Upper lobe of right lung (tissue), 1 donor: ENCODE measurements around the gene HHATL. TPM values are rescaled to one million over a fixed set of nuclear protein-coding genes. Genes with fewer than 3 reads are reported as not detected.

Experiments
- ATAC-seq: fragments of 200-7000 bp; cut with Tn5 transposase; one replicate; pipeline ENCODE4 v1.9.1; 2020; ENCODE audit warnings: mild to moderate bottlenecking, moderate library complexity
- DNase-seq: peaks from one replicate; pipeline ENCODE4 v3.0.0-alpha.2; 2020
- H3K27ac ChIP-seq: fragments of 200-600 bp; one replicate; pipeline ENCODE4 v1.8.0; 2022
- H3K27me3 ChIP-seq: fragments of 200-600 bp; one replicate; pipeline ENCODE4 v1.8.0; 2022; ENCODE audit warnings: mild to moderate bottlenecking
- H3K36me3 ChIP-seq: fragments of 200-600 bp; one replicate; pipeline ENCODE4 v1.8.0; 2022
- H3K4me1 ChIP-seq: fragments of 200-600 bp; one replicate; pipeline ENCODE4 v1.8.0; 2022
- H3K4me3 ChIP-seq: fragments of 200-600 bp; one replicate; pipeline ENCODE4 v1.8.0; 2022; ENCODE audit warnings: mild to moderate bottlenecking
- H3K9me3 ChIP-seq: fragments of 200-600 bp; one replicate; pipeline ENCODE4 v1.8.0; 2022
- CTCF ChIP-seq: fragments of 200-600 bp; IDR thresholded peaks from one replicate; pipeline ENCODE4 v1.8.0; 2022; ENCODE audit warnings: antibody characterized with exemption
- intact Hi-C: fragments of 100-400 bp; cut with DNase I; formaldehyde crosslinking; loops from one replicate; pipeline ENCODE4 v1.11.0; 2022
- total RNA-seq: library from RNA; stranded (reverse); fragmentation: NEBNext Ultra II Directional; extraction: Animal tissue kit (Norgen Biotek cat#: 25700); gene quantifications from one replicate; pipeline ENCODE4 v1.2.1, GENCODE V29; 2021
- donor health status: DM: no; HTN: yes; CAD: no; lungs with severe emphysema.

The HHATL gene
- total RNA-seq, 1 donor from 2014 or later: not detected

GRCh38 chr3:42690766-42691680 is 11.6 kb downstream of the HHATL start:
- no peak for TF ChIP-seq CTCF
- Histone ChIP-seq H3K4me3 (no peak overlapping the region), H3K4me1 (no peaks in the 10 kb centered on the region), H3K36me3 (no peaks in the 10 kb centered on the region), H3K27me3 (no peaks in the 10 kb centered on the region), H3K9me3 (no peaks in the 10 kb centered on the region), H3K27ac (no peak overlapping the region)
- intact Hi-C loops: no loop called here
- no peak for ATAC-seq
- peak; percentile 34 for DNase-seq

- no peaks in the 10 kb centered on the region for H3K36me3 ChIP-seq
- intact Hi-C loops: no loop called here
- no peak overlapping the region for H3K27ac ChIP-seq
- peaks cover 6% of the 10 kb centered on the region for H3K27me3 ChIP-seq
- no peak overlapping the region for H3K4me3 ChIP-seq
- TF ChIP-seq CTCF: no peak
- no peak for ATAC-seq
- H3K9me3 ChIP-seq: no peaks in the 10 kb centered on the region
- DNase-seq: peak; percentile 45
- H3K4me1 ChIP-seq: no peaks in the 10 kb centered on the region
Measured at GRCh38 chr3:42690191-42690590, 12.4 kb downstream of the HHATL start.

- intact Hi-C loops: no loop called here
- H3K4me3 ChIP-seq: no peak overlapping the region
- no peak overlapping the region for H3K27ac ChIP-seq
- ATAC-seq: no peak
- peak; percentile 34 for DNase-seq
- H3K9me3 ChIP-seq: no peaks in the 10 kb centered on the region
- H3K4me1 ChIP-seq: no peaks in the 10 kb centered on the region
- no peaks in the 10 kb centered on the region for H3K36me3 ChIP-seq
- no peak for TF ChIP-seq CTCF
- peaks cover 8% of the 10 kb centered on the region for H3K27me3 ChIP-seq
Measured at GRCh38 chr3:42689421-42690014, 13.1 kb downstream of the HHATL start.

GRCh38 chr3:42688487-42689420 is 13.8 kb downstream of the HHATL start:
- Histone ChIP-seq H3K27me3 (peaks cover 8% of the 10 kb centered on the region), H3K4me1 (no peaks in the 10 kb centered on the region), H3K36me3 (no peaks in the 10 kb centered on the region), H3K4me3 (no peak overlapping the region), H3K9me3 (no peaks in the 10 kb centered on the region), H3K27ac (no peak overlapping the region)
- TF ChIP-seq CTCF: no peak
- ATAC-seq: no peak
- peak; percentile 35 for DNase-seq
- intact Hi-C loops: no loop called here

- no peaks in the 10 kb centered on the region for H3K4me1 ChIP-seq
- no peaks in the 10 kb centered on the region for H3K36me3 ChIP-seq
- ATAC-seq: no peak
- no peaks in the 10 kb centered on the region for H3K9me3 ChIP-seq
- no peak overlapping the region for H3K4me3 ChIP-seq
- intact Hi-C loops: no loop called here
- TF ChIP-seq CTCF: no peak
- no peak overlapping the region for H3K27ac ChIP-seq
- peak; percentile 51 for DNase-seq
- H3K27me3 ChIP-seq: peaks cover 8% of the 10 kb centered on the region
Measured at GRCh38 chr3:42688016-42688415, 14.6 kb downstream of the HHATL start.
